Esophagus squamous epithelium (tissue), 5 donors: ENCODE data around the gene PRR5L. TPM values are rescaled to one million over a fixed set of nuclear protein-coding genes. Genes with fewer than 3 reads are reported as not detected.

Experiments used
- DNase-seq: peaks from one replicate; lab custom pipeline; 2025; lab: John Stamatoyannopoulos, UW
- H3K27ac ChIP-seq, 4 donors: fragments of 200-600 bp; sonication (generic); one replicate each; pipeline ENCODE4 v1.5.1; 2016 to 2019; ENCODE audit warnings: mild to moderate bottlenecking in 1 of 4
- H3K27me3 ChIP-seq, 4 donors: fragments of 200-600 bp; sonication (generic); 1 replicate in 3 of 4; 2 replicates in 1 of 4; pipeline versions ENCODE4 v1.5.1 to v1.6.0; 2017 to 2021; ENCODE audit warnings: antibody characterized with exemption in 1 of 4
- H3K36me3 ChIP-seq, 3 donors: fragments of 200-600 bp; sonication (generic); one replicate each; pipeline ENCODE4 v1.5.1; 2016 to 2019
- H3K4me1 ChIP-seq, 3 donors: fragments of 200-600 bp; sonication (generic); one replicate each; pipeline ENCODE4 v1.5.1; 2017 to 2019
- H3K4me3 ChIP-seq, 4 donors: fragments of 200-600 bp; sonication (generic); 1 replicate in 3 of 4; 2 replicates in 1 of 4; pipeline ENCODE4 v1.5.1; 2016 to 2019; ENCODE audit warnings: mild to moderate bottlenecking in 2 of 4, moderate library complexity in 1 of 4
- H3K9me3 ChIP-seq, 3 donors: fragments of 200-600 bp; sonication (generic); one replicate each; pipeline ENCODE4 v1.5.1; 2016 to 2019
- CTCF ChIP-seq, 6 experiments: fragments of 450-650 bp in 4 of 6; fragments of 200-600 bp in 2 of 6; sonication (generic) in 2 of 6; IDR thresholded peaks; one replicate each; pipeline ENCODE4 v1.5.1; 2016 to 2019; ENCODE audit warnings: antibody characterized with exemption in 6 of 6, mild to moderate bottlenecking in 4 of 6, moderate library complexity in 4 of 6
- POLR2A ChIP-seq, 4 donors: fragments of 450-650 bp; IDR thresholded peaks; one replicate each; pipeline ENCODE4 v1.6.1; 2017; ENCODE audit warnings: antibody characterized with exemption in 4 of 4, mild to moderate bottlenecking in 4 of 4, moderate library complexity in 3 of 4
- WGBS, 2 donors: methylation state at CpG; one replicate each; pipeline ENCODE4 v1.1.5; 2018; 5-methylcytosine and 5-hydroxymethylcytosine counted together
- intact Hi-C: fragments of 100-400 bp; cut with DNase I; formaldehyde crosslinking; loops from one replicate; pipeline ENCODE4 v1.15.0; 2022
- total RNA-seq, 4 donors: library from RNA; depleted of rRNA; stranded (reverse); fragments of >200 nt; gene quantifications; one replicate each; pipeline ENCODE4 v1.1.0, GENCODE V29; 2016
- donor health status: DM: yes; HTN: yes; CAD: no.

PRR5L gene
- total RNA-seq, 4 donors from 2014 or later: 1.4 to 5.7 (median 1.8) TPM

- TF ChIP-seq POLR2A (IDR thresholded peaks at IDR 0.05): no peak
- no peak for TF ChIP-seq CTCF (IDR thresholded peaks at IDR 0.05)
- no peaks in the 10 kb centered on the region for H3K36me3 ChIP-seq
- intact Hi-C loops: no loop called here
- no peaks in the 10 kb centered on the region for H3K9me3 ChIP-seq
- WGBS, 2 donors: 37% methylated on average over 6 of the region's 6 CpGs
- DNase-seq: no peak
- H3K27ac ChIP-seq: no peak overlapping the region
- H3K4me3 ChIP-seq: no peak overlapping the region
- H3K27me3 ChIP-seq: peaks cover 0 to 14% (median 0%) of the 10 kb centered on the region in 4 donors
- H3K4me1 ChIP-seq: no peaks in the 10 kb centered on the region
Observed at GRCh38 chr11:36312611-36313472, 16.8 kb downstream of the PRR5L start.

GRCh38 chr11:36313750-36314433, 17.8 kb downstream of the PRR5L start:
- no peak overlapping the region for H3K27ac ChIP-seq
- no peak for DNase-seq
- intact Hi-C loops: no loop called here
- H3K9me3 ChIP-seq: no peaks in the 10 kb centered on the region
- no peak for TF ChIP-seq POLR2A (IDR thresholded peaks at IDR 0.05)
- TF ChIP-seq CTCF (IDR thresholded peaks at IDR 0.05): no peak
- no peak overlapping the region for H3K4me3 ChIP-seq
- H3K4me1 ChIP-seq: no peaks in the 10 kb centered on the region
- no peaks in the 10 kb centered on the region for H3K36me3 ChIP-seq
- peaks cover 0 to 14% (median 0%) of the 10 kb centered on the region in 4 donors for H3K27me3 ChIP-seq
- 52 to 74% methylated on average over 3 of the region's 3 CpGs for WGBS, 2 donors

- no peaks in the 10 kb centered on the region for H3K36me3 ChIP-seq
- no peak overlapping the region for H3K27ac ChIP-seq
- H3K4me1 ChIP-seq: no peaks in the 10 kb centered on the region
- H3K4me3 ChIP-seq: no peak overlapping the region
- H3K27me3 ChIP-seq: peaks cover 0 to 19% (median 0%) of the 10 kb centered on the region in 4 donors
- TF ChIP-seq POLR2A (IDR thresholded peaks at IDR 0.05): no peak
- no peak for TF ChIP-seq CTCF (IDR thresholded peaks at IDR 0.05)
- no peak for DNase-seq
- H3K9me3 ChIP-seq: no peaks in the 10 kb centered on the region
- WGBS, 2 donors: 73 to 76% methylated on average over 6 of the region's 6 CpGs
- intact Hi-C loops: no loop called here
Observed at GRCh38 chr11:36314434-36314767, 18.3 kb downstream of the PRR5L start.

GRCh38 chr11:36316049-36316448, 20.0 kb downstream of the PRR5L start:
- intact Hi-C loops: no loop called here

More at GRCh38 chr11:36316049-36316448, 20.0 kb downstream of the PRR5L start:
- peaks cover 0 to 20% (median 0%) of the 10 kb centered on the region in 4 donors for H3K27me3 ChIP-seq
- 64 to 81% methylated on average over 3 of the region's 3 CpGs for WGBS, 2 donors
- no peak for TF ChIP-seq CTCF (IDR thresholded peaks at IDR 0.05)
- TF ChIP-seq POLR2A (IDR thresholded peaks at IDR 0.05): no peak
- no peak overlapping the region for H3K27ac ChIP-seq
- no peak overlapping the region for H3K4me3 ChIP-seq
- H3K9me3 ChIP-seq: no peaks in the 10 kb centered on the region
- no peaks in the 10 kb centered on the region for H3K36me3 ChIP-seq
- DNase-seq: no peak
- no peaks in the 10 kb centered on the region for H3K4me1 ChIP-seq
